Lower leg skin (tissue), 4 donors: Measurements from ENCODE around the gene ATG2B. TPM values are rescaled to one million over a fixed set of nuclear protein-coding genes. Genes with fewer than 3 reads are reported as not detected.
A peak's percentile ranks its signal among the peaks of the same experiment; 100 is the strongest.

ENCODE experiments used
- DNase-seq, 2 donors: peaks; one replicate each; pipeline ENCODE4 v3.0.0-alpha.2; 2019; ENCODE audit warnings: low spot score in 2 of 2
- H3K4me3 ChIP-seq: fragments of 200-600 bp; sonication (generic); 2 replicates; pipeline ENCODE4 v1.5.1; 2017; ENCODE audit warnings: mild to moderate bottlenecking, low read depth; ENCODE audit not compliant: poor library complexity, severe bottlenecking
- CTCF ChIP-seq, 3 donors: fragments of 450-650 bp; IDR thresholded peaks; one replicate each; pipeline ENCODE4 v1.5.1; 2016; ENCODE audit warnings: antibody characterized with exemption in 3 of 3, mild to moderate bottlenecking in 3 of 3, moderate library complexity in 2 of 3
- POLR2A ChIP-seq, 2 donors: fragments of 450-650 bp; IDR thresholded peaks; one replicate each; pipeline ENCODE4 v1.6.1; 2016 to 2017; ENCODE audit warnings: antibody characterized with exemption in 2 of 2, mild to moderate bottlenecking in 1 of 2, moderate library complexity in 1 of 2
- WGBS, 2 donors: methylation state at CpG; one replicate each; pipeline ENCODE4 v1.1.5; 2018; 5-methylcytosine and 5-hydroxymethylcytosine counted together
- intact Hi-C: fragments of 100-400 bp; cut with DNase I; formaldehyde crosslinking; loops from one replicate; pipeline ENCODE4 v1.15.0; 2023; ENCODE audit warnings: low total_unique reads
- total RNA-seq, 4 donors: library from RNA; depleted of rRNA; stranded (reverse); fragments of >200 nt; gene quantifications; one replicate each; pipeline ENCODE4 v1.1.0, GENCODE V29; 2016

ATG2B gene
- total RNA-seq, 4 donors from 2014 or later, result 23.8 to 44.8 (median 30.9) TPM

GRCh38 chr14:96362071-96362964 is 823 bp downstream of the ATG2B start:
- intact Hi-C loops, result no loop called here
- WGBS, 2 donors, result 0 to 1% methylated on average over 21 to 27 of the region's 27 CpGs
- H3K4me3 ChIP-seq, result peak overlapping the region; percentile 89
- peak in 1 of 2 donors; percentile 39 for DNase-seq
- TF ChIP-seq CTCF (IDR thresholded peaks at IDR 0.05) (no peak), POLR2A (IDR thresholded peaks at IDR 0.05) (no peak)

- no peak overlapping the region for H3K4me3 ChIP-seq
- intact Hi-C loops, result no loop called here
- no peak for DNase-seq
- TF ChIP-seq POLR2A (IDR thresholded peaks at IDR 0.05) (no peak), CTCF (IDR thresholded peaks at IDR 0.05) (no peak)
Observed at GRCh38 chr14:96359959-96360358, 3.2 kb downstream of the ATG2B start.

- TF ChIP-seq CTCF (IDR thresholded peaks at IDR 0.05) (no peak), POLR2A (IDR thresholded peaks at IDR 0.05) (no peak)
- DNase-seq, result no peak
- WGBS, 2 donors, result 88 to 89% methylated on average over 3 of the region's 3 CpGs
- no peak overlapping the region for H3K4me3 ChIP-seq
- intact Hi-C loops, result no loop called here
Observed at GRCh38 chr14:96357216-96357615, 5.9 kb downstream of the ATG2B start.

- TF ChIP-seq POLR2A (IDR thresholded peaks at IDR 0.05) (no peak), CTCF (IDR thresholded peaks at IDR 0.05) (no peak)
- no peak for DNase-seq
- intact Hi-C loops, result no loop called here
- no peak overlapping the region for H3K4me3 ChIP-seq
- 94 to 95% methylated on average over 4 of the region's 4 CpGs for WGBS, 2 donors
Observed at GRCh38 chr14:96354246-96354645, 8.9 kb downstream of the ATG2B start.

- no peak overlapping the region for H3K4me3 ChIP-seq
- intact Hi-C loops, result no loop called here
- WGBS, 2 donors, result 88 to 89% methylated on average over 2 of the region's 2 CpGs
- no peak for DNase-seq
- TF ChIP-seq CTCF (IDR thresholded peaks at IDR 0.05) (no peak), POLR2A (IDR thresholded peaks at IDR 0.05) (no peak)
Observed at GRCh38 chr14:96352708-96353107, 10.4 kb downstream of the ATG2B start.
